ENCODE results near the gene RALBP1.
A peak's percentile ranks its signal among the peaks of the same experiment; 100 is the strongest.
"Not testable (repeated sequence)": the region's sequence is repeated elsewhere in the genome, so short reads cannot be mapped to it uniquely, and the experiment has no call there.

The RALBP1 gene

DNA sequence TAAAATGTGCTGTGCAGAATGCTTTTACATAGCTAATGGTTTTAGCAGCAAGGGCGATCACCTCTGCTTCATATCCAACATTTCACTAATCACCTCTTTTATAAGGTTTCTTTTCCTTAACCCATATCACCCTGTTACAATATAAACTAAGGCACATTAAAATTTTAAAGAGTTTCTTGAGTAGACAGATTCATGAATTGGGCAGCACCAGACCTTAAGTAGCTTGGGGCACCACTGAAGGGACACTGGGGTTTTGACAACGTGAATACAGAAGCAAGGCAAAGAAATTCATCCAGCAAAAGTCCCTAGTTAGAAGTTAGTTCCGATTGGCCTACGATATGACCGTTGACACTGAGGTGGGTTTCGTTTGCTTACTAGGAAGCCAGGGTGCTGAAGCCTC lies 44.0 kb upstream of the RALBP1 start:
- no peak for TF ChIP-seq ZBTB48 (tag by site-specific recombination; IDR thresholded peaks at IDR 0.05)
- no peak for TF ChIP-seq ZNF501 (tag by site-specific recombination; IDR thresholded peaks at IDR 0.05)
- TF ChIP-seq ZNF549 (tag by site-specific recombination; IDR thresholded peaks at IDR 0.05): peak; percentile 93
- TF ChIP-seq ZNF292 (tag by site-specific recombination; IDR thresholded peaks at IDR 0.05; ENCODE audit: borderline replicate concordance, low read depth): no peak
- TF ChIP-seq ZNF426 (tag by site-specific recombination; IDR thresholded peaks at IDR 0.05): no peak
- Histone ChIP-seq H3K9me3 (ENCODE audit: control insufficient read depth, insufficient read depth, low read depth, low read length) (no peaks in the 10 kb centered on the region), H3K4me1 (ENCODE audit: control insufficient read depth, insufficient read depth, low read length) (no peaks in the 10 kb centered on the region), H3K4me3 (ENCODE audit: low read depth, low read length) (no peak overlapping the region), H3K36me3 (ENCODE audit: control insufficient read depth in 2 of 2, insufficient read depth in 1 of 2, low read length in 2 of 2) (no peaks in the 10 kb centered on the region), H3K27ac (ENCODE audit: extremely low read depth, low read depth, low read length) (no peak overlapping the region)
- POLR2A ChIA-PET: no interaction called here
- CTCF ChIA-PET: interaction anchor here (0.5 kb wide), 1 partner anchor 352 kb away, joined by 4 read pairs; no protein-coding TSS in a partner anchor

DNA sequence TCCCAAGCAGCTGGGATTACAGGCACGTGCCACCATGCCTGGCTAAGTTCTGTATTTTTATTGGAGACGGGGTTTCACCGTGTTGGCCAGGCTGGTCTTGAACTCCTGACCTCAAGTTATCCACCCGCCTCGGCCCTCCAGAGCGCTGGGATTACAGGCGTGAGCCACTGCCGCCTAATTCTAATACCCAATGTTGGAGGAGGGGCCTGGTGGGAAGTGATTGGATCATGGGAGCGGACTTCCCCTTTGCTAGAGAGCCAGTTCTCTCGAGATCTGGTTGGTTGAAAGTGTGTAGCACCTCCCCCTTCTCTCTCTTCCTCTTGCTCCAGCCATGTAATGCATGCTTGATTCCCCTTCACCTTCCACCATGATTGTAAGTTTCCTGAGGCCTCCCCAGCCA lies 42.2 kb upstream of the RALBP1 start:
- CTCF ChIA-PET: interaction anchor here (0.6 kb wide), 1 partner anchor 15 kb away, joined by 3 read pairs; no protein-coding TSS in a partner anchor
- H3K4me1 ChIP-seq (ENCODE audit: control insufficient read depth, insufficient read depth, low read length); H3K27ac ChIP-seq (ENCODE audit: extremely low read depth, low read depth, low read length); H3K4me3 ChIP-seq (ENCODE audit: low read depth, low read length); H3K36me3 ChIP-seq (ENCODE audit: control insufficient read depth in 2 of 2, insufficient read depth in 1 of 2, low read length in 2 of 2); H3K9me3 ChIP-seq (ENCODE audit: control insufficient read depth, insufficient read depth, low read depth, low read length): not testable (repeated sequence)
- POLR2A ChIA-PET: interaction anchor here (0.6 kb wide), 1 partner anchor 11 kb away, joined by 4 read pairs; no protein-coding TSS in a partner anchor

DNA sequence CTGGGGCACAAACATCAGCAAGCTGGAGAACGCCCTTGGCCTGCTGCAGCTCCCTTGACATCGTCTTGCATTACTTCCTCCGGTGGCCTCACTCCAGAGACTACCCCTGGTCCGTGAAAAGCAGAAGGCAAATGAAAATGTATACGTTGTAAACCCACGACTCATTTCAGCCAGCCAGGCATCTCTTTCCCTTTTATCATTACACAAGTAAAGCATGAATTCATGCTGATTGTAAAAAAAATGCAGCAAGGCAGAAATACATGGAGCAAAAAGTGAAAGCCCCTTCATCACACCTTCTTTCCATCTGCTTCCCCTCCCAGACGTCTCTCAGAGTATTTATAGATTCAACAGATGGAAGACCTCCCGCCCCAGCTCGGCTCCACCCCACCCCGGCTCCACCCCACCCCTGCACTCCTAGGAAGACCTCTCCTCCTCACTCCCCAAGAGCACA lies 41.6 kb upstream of the RALBP1 start:
- ChIA-PET POLR2A (no interaction called here), CTCF (no interaction called here)
- TF ChIP-seq ZNF654 (tag by site-specific recombination; IDR thresholded peaks at IDR 0.05; ENCODE audit: low read depth) (no peak), WT1 (tag by site-specific recombination; IDR thresholded peaks at IDR 0.05) (no peak), FEZF1 (tag by site-specific recombination; IDR thresholded peaks at IDR 0.05) (no peak), ZNF175 (tag by site-specific recombination; IDR thresholded peaks at IDR 0.05) (no peak)
- Histone ChIP-seq H3K4me1 (ENCODE audit: control insufficient read depth, insufficient read depth, low read length) (no peaks in the 10 kb centered on the region), H3K9me3 (ENCODE audit: control insufficient read depth, insufficient read depth, low read depth, low read length) (no peaks in the 10 kb centered on the region), H3K27ac (ENCODE audit: extremely low read depth, low read depth, low read length) (no peak overlapping the region), H3K4me3 (ENCODE audit: low read depth, low read length) (no peak overlapping the region), H3K36me3 (ENCODE audit: control insufficient read depth in 2 of 2, insufficient read depth in 1 of 2, low read length in 2 of 2) (no peaks in the 10 kb centered on the region)

DNA sequence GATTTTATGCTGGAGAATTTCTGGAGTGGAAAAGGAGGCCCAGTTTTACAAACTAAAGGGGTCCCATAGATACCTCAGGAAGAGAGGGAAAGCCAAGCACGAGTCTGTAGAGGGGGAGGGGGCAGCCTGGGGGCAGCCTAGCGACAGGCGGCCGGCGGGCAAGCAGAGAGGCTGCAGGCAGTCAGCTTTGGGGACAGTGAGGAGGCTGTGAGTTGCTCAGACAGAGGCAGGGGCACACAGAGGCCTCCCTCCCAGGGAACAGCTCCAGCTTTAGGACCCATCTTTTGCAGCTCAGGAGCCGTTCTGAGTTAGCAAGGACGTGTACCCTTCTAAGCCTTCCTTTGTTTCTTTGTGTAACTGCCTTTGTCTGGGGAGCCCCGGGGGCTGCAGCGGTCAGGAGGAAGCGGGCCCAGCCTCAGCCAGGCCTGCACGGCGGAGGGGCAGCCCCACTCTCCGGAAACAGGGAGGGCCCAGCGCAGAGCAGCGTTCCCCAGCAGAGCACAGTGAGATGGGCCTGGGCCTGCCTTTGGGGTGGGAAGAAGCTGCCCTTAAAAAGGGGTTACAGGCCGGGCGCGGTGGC lies 41.1 kb upstream of the RALBP1 start:
- Histone ChIP-seq H3K4me3 (ENCODE audit: low read depth, low read length) (no peak overlapping the region), H3K36me3 (ENCODE audit: control insufficient read depth in 2 of 2, insufficient read depth in 1 of 2, low read length in 2 of 2) (no peaks in the 10 kb centered on the region), H3K9me3 (ENCODE audit: control insufficient read depth, insufficient read depth, low read depth, low read length) (no peaks in the 10 kb centered on the region), H3K4me1 (ENCODE audit: control insufficient read depth, insufficient read depth, low read length) (no peaks in the 10 kb centered on the region), H3K27ac (ENCODE audit: extremely low read depth, low read depth, low read length) (no peak overlapping the region)
- ChIA-PET CTCF (interaction anchor here (0.6 kb wide), 1 partner anchor 341 kb away, joined by 3 read pairs; no protein-coding TSS in a partner anchor), POLR2A (no interaction called here)
- TF ChIP-seq, protein P1, sequence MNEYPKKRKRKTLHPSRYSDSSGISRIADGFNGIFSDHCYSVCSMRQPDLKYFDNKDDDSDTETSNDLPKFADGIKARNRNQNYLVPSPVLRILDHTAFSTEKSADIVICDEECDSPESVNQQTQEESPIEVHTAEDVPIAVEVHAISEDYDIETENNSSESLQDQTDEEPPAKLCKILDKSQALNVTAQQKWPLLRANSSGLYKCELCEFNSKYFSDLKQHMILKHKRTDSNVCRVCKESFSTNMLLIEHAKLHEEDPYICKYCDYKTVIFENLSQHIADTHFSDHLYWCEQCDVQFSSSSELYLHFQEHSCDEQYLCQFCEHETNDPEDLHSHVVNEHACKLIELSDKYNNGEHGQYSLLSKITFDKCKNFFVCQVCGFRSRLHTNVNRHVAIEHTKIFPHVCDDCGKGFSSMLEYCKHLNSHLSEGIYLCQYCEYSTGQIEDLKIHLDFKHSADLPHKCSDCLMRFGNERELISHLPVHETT (tag by site-specific recombination; IDR thresholded peaks at IDR 0.05): no peak
- TF ChIP-seq ZNF596 (tag by site-specific recombination; IDR thresholded peaks at IDR 0.05) (no peak), ZNF544 (tag by site-specific recombination; IDR thresholded peaks at IDR 0.05) (no peak), KLF10 (tag by site-specific recombination; IDR thresholded peaks at IDR 0.05) (no peak), GFI1B (tag by site-specific recombination; IDR thresholded peaks at IDR 0.05) (no peak), BCL11B (tag by site-specific recombination; IDR thresholded peaks at IDR 0.05; ENCODE audit: low read depth) (no peak), ZNF302 (tag by site-specific recombination; IDR thresholded peaks at IDR 0.05; ENCODE audit: low read depth) (no peak)

Data from HEK293 (cell line).